ENCODE measurements around the gene PTN.
"Not testable (repeated sequence)": the region's sequence is repeated elsewhere in the genome, so short reads cannot be mapped to it uniquely, and the experiment has no call there.

Gene PTN

GRCh38 chr7:137181619-137182018, 161.9 kb downstream of the PTN start:
- not testable (repeated sequence) for H3K27ac ChIP-seq (ENCODE audit: low read depth, low read length); H3K9ac ChIP-seq (ENCODE audit: low read length)

More at GRCh38 chr7:137181619-137182018, 161.9 kb downstream of the PTN start:
- not testable (repeated sequence) for H3K27me3 ChIP-seq (ENCODE audit: control insufficient read depth, insufficient read depth, low read length); H3K36me3 ChIP-seq (ENCODE audit: control insufficient read depth, insufficient read depth, low read length); H3K4me1 ChIP-seq (ENCODE audit: control insufficient read depth, insufficient read depth, low read length); H3K4me3 ChIP-seq (ENCODE audit: low read length)

Measured in rectal smooth muscle tissue (tissue), 1 donor.